ENCODE measurements around the gene TRDN. TPM values are rescaled to one million over a fixed set of nuclear protein-coding genes. Genes with fewer than 3 reads are reported as not detected.
"Not testable (repeated sequence)": the region's sequence is repeated elsewhere in the genome, so short reads cannot be mapped to it uniquely, and the experiment has no call there.

TRDN gene
- total RNA-seq, 1 donor from 2014 or later: not detected

- no peak for TF ChIP-seq CTCF (IDR thresholded peaks at IDR 0.05; ENCODE audit: insufficient read depth, low read length, poor library complexity, severe bottlenecking)
- Histone ChIP-seq H3K27me3 (ENCODE audit: control insufficient read depth, insufficient read depth, low read length) (no peaks in the 10 kb centered on the region), H3K36me3 (ENCODE audit: control insufficient read depth, insufficient read depth, low read length) (no peaks in the 10 kb centered on the region), H3K4me3 (ENCODE audit: low read depth, low read length) (no peak overlapping the region)
- no peak for DNase-seq (ENCODE audit: low read depth)
Measured at GRCh38 chr6:123288649-123289048, 348.1 kb downstream of the TRDN start.

GRCh38 chr6:123276546-123276980 is 360.2 kb downstream of the TRDN start:
- Histone ChIP-seq H3K36me3 (ENCODE audit: control insufficient read depth, insufficient read depth, low read length) (no peaks in the 10 kb centered on the region), H3K27me3 (ENCODE audit: control insufficient read depth, insufficient read depth, low read length) (no peaks in the 10 kb centered on the region), H3K4me3 (ENCODE audit: low read depth, low read length) (no peak overlapping the region)
- no peak for TF ChIP-seq CTCF (IDR thresholded peaks at IDR 0.05; ENCODE audit: insufficient read depth, low read length, poor library complexity, severe bottlenecking)
- DNase-seq (ENCODE audit: low read depth): peak; percentile 0

- no peak overlapping the region for H3K4me3 ChIP-seq (ENCODE audit: low read depth, low read length)
- no peaks in the 10 kb centered on the region for H3K36me3 ChIP-seq (ENCODE audit: control insufficient read depth, insufficient read depth, low read length)
- TF ChIP-seq CTCF (IDR thresholded peaks at IDR 0.05; ENCODE audit: insufficient read depth, low read length, poor library complexity, severe bottlenecking): no peak
- no peak for DNase-seq (ENCODE audit: low read depth)
- H3K27me3 ChIP-seq (ENCODE audit: control insufficient read depth, insufficient read depth, low read length): no peaks in the 10 kb centered on the region
Measured at GRCh38 chr6:123263981-123264380, 372.8 kb downstream of the TRDN start.

- H3K4me3 ChIP-seq (ENCODE audit: low read depth, low read length): no peak overlapping the region
- no peaks in the 10 kb centered on the region for H3K27me3 ChIP-seq (ENCODE audit: control insufficient read depth, insufficient read depth, low read length)
- no peak for DNase-seq (ENCODE audit: low read depth)
- TF ChIP-seq CTCF (IDR thresholded peaks at IDR 0.05; ENCODE audit: insufficient read depth, low read length, poor library complexity, severe bottlenecking): no peak
- no peaks in the 10 kb centered on the region for H3K36me3 ChIP-seq (ENCODE audit: control insufficient read depth, insufficient read depth, low read length)
Measured at GRCh38 chr6:123240626-123241025, 396.1 kb downstream of the TRDN start.

GRCh38 chr6:123233336-123233735 is 403.4 kb downstream of the TRDN start:
- TF ChIP-seq CTCF (IDR thresholded peaks at IDR 0.05; ENCODE audit: insufficient read depth, low read length, poor library complexity, severe bottlenecking): no peak
- no peak overlapping the region for H3K4me3 ChIP-seq (ENCODE audit: low read depth, low read length)
- no peak for DNase-seq (ENCODE audit: low read depth)
- no peaks in the 10 kb centered on the region for H3K36me3 ChIP-seq (ENCODE audit: control insufficient read depth, insufficient read depth, low read length)
- H3K27me3 ChIP-seq (ENCODE audit: control insufficient read depth, insufficient read depth, low read length): no peaks in the 10 kb centered on the region

- not testable (repeated sequence) for H3K27me3 ChIP-seq (ENCODE audit: control insufficient read depth, insufficient read depth, low read length); H3K4me3 ChIP-seq (ENCODE audit: low read depth, low read length); DNase-seq (ENCODE audit: low read depth); H3K36me3 ChIP-seq (ENCODE audit: control insufficient read depth, insufficient read depth, low read length)
Measured at GRCh38 chr6:123227789-123228188, 409.0 kb downstream of the TRDN start.
